GM12864 (cell line): ENCODE results near the gene MRC2.
"Not testable (repeated sequence)": the region's sequence is repeated elsewhere in the genome, so short reads cannot be mapped to it uniquely, and the experiment has no call there.

Source experiments
- DNase-seq: peaks from one replicate; pipeline ENCODE4 v3.0.0-alpha.2; 2011; ENCODE audit warnings: low read depth
- H3K4me3 ChIP-seq: 2 replicates; pipeline ENCODE4 v1.5.1; 2011; ENCODE audit warnings: mild to moderate bottlenecking, low read depth, low read length, control low read depth
- CTCF ChIP-seq: IDR thresholded peaks from 2 replicates; pipeline ENCODE4 v1.5.1; 2011; ENCODE audit warnings: low read depth, mild to moderate bottlenecking, moderate library complexity, low read length, control low read depth, inconsistent platforms; ENCODE audit errors: missing control alignments

The MRC2 gene

GRCh38 chr17:62692159-62692651, 64.7 kb downstream of the MRC2 start:
- DNase-seq, result no peak
- H3K4me3 ChIP-seq, result no peak overlapping the region
- no peak for TF ChIP-seq CTCF

GRCh38 chr17:62692721-62693431, 65.4 kb downstream of the MRC2 start:
- no peak overlapping the region for H3K4me3 ChIP-seq
- no peak for DNase-seq

DNA sequence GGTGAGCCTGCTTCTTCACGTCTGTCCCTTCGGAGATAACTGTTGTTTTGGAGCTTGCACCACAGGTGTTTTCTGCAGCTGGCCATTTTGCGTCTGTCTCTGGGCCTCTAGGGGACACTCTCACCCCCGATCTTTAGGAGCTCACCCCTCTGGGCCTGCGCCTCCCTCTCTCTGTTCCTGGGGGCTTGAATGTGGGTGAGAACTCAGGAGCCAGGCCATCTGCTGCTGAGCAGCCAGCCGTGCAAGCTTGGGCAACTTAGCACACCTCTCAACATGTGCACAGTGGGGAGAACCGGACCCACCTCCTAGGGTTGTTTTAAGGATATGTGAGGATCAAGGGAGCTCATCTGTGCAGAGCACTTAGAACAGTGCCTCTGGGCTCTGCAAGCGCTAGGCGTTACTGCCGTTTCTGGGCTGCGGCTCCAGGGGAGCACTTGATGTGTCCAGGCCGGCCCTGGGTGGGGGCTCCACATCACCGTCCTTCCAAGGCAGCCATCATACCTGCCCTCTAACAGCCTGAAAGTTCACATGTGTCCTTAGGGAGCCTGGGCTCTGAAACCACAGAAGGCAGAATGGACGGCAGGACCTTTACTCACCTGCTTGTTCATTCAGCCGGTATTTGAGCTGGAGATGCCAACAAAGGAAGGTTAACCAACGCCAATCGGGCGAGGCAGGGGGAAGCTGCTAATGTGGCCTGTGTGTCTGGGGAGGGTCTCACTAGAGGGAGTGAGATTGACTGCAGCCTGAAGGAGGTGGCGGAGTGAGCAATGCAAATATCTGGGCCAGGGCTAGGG, 66.3 kb downstream of the MRC2 start:
- no peak for DNase-seq
- TF ChIP-seq CTCF, result no peak
- no peak overlapping the region for H3K4me3 ChIP-seq

More at GRCh38 chr17:62692721-62693431, 65.4 kb downstream of the MRC2 start:
- TF ChIP-seq CTCF, result peak; percentile 41

DNA sequence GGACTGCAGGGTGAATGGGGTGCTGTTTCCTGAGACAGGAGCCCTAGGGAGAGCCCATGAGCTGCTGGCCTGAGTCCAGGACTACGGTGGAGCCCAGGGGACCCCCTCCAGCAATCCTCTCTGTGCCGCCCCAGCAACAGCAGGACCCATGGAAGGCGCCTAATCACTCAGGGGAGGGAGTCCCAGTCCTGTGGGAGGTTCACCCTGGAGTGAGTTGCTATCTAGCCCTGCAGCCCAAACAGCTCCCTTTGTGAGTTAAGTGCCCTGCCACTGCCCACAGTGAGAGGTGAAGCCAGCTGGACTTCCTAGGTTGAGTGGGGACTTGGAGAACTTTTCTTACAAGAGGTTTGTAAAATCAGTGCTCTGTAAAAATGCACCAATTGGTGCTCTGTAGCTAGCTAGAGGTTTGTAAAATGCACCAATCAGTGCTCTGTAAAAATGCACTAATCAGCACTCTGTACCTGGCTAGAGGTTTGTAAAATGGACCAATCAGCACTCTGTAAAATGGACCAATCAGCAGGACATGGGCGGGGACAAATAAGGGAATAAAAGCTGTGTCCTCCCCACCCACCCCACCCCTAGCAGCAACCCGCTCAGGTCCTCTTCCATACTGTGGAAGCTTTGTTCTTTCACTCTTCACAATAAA, 67.7 kb downstream of the MRC2 start:
- H3K4me3 ChIP-seq, DNase-seq: not testable (repeated sequence)

- TF ChIP-seq CTCF, result no peak
- H3K4me3 ChIP-seq, result no peak overlapping the region
Observed at GRCh38 chr17:62696256-62696655, 68.8 kb downstream of the MRC2 start.

GRCh38 chr17:62696726-62697490, 69.4 kb downstream of the MRC2 start:
- no peak for DNase-seq
- H3K4me3 ChIP-seq, result no peak overlapping the region
- TF ChIP-seq CTCF, result no peak

More at GRCh38 chr17:62696256-62696655, 68.8 kb downstream of the MRC2 start:
- DNase-seq, result no peak

DNA sequence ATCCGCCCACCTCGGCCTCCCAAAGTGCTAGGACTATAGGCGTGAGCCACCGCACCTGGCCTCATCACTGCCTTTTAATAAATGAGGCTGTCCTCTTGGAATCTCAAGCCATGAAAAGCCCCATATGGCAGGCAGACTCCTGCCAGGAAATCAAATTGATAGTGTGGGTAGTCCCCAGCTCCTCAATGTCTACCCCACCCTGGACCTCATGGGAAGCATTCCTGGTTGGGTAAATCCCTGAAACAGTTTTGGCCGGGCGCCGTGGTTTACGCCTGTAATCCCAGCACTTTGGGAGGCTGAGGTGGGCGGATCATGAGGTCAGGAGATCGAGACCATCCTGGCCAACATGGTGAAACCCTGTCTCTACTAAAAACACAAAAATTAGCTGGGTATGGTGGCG, 71.0 kb downstream of the MRC2 start:
- DNase-seq, H3K4me3 ChIP-seq: not testable (repeated sequence)
